Measurements from ENCODE around the gene GPX7. TPM values are rescaled to one million over a fixed set of nuclear protein-coding genes. Genes with fewer than 3 reads are reported as not detected.

GPX7 gene
- total RNA-seq, 1 experiment from 2014 or later, result 25.2 TPM

- ChIA-PET CTCF (no interaction called here), POLR2A (ENCODE audit: low non-redundant PET) (no interaction called here)
- BruUV-seq (replicated peaks), result no TSS peak
- Histone ChIP-seq H3K36me3 (ENCODE audit: insufficient read depth, low read length, poor library complexity, severe bottlenecking) (no peaks in the 10 kb centered on the region), H3K4me3 (ENCODE audit: low read depth, low read length, poor library complexity, severe bottlenecking) (no peak overlapping the region), H3K9me3 (ENCODE audit: low read depth, low read length, poor library complexity, severe bottlenecking) (no peaks in the 10 kb centered on the region), H3K27ac (ENCODE audit: low read depth, low read length, poor library complexity, severe bottlenecking) (no peak overlapping the region), H3K4me1 (ENCODE audit: insufficient read depth, low read length, poor library complexity, severe bottlenecking) (no peaks in the 10 kb centered on the region), H3K27me3 (replicated peaks; ENCODE audit: insufficient read depth, low read depth, low read length, poor library complexity) (no peaks in the 10 kb centered on the region)
- TF ChIP-seq EZH2 (IDR thresholded peaks at IDR 0.05; ENCODE audit: borderline replicate concordance, low read depth, low read length, poor library complexity, severe bottlenecking) (no peak), CTCF (conservative IDR thresholded peaks at IDR 0.05; ENCODE audit: low read depth, low read length) (no peak)
- intact Hi-C loops (cut with micrococcal nuclease; ENCODE audit: unreplicated experiment), result no loop called here
- no peak for DNase-seq (ENCODE audit: low spot score)
Observed at GRCh38 chr1:52641307-52641706, 39.1 kb downstream of the GPX7 start.

GRCh38 chr1:52645261-52645660, 43.1 kb downstream of the GPX7 start:
- BruUV-seq (replicated peaks), result no TSS peak
- Histone ChIP-seq H3K27ac (ENCODE audit: low read depth, low read length, poor library complexity, severe bottlenecking) (no peak overlapping the region), H3K4me1 (ENCODE audit: insufficient read depth, low read length, poor library complexity, severe bottlenecking) (no peaks in the 10 kb centered on the region), H3K27me3 (replicated peaks; ENCODE audit: insufficient read depth, low read depth, low read length, poor library complexity) (no peaks in the 10 kb centered on the region), H3K36me3 (ENCODE audit: insufficient read depth, low read length, poor library complexity, severe bottlenecking) (no peaks in the 10 kb centered on the region), H3K9me3 (ENCODE audit: low read depth, low read length, poor library complexity, severe bottlenecking) (no peaks in the 10 kb centered on the region), H3K4me3 (ENCODE audit: low read depth, low read length, poor library complexity, severe bottlenecking) (no peak overlapping the region)
- no peak for TF ChIP-seq EZH2 (IDR thresholded peaks at IDR 0.05; ENCODE audit: borderline replicate concordance, low read depth, low read length, poor library complexity, severe bottlenecking)
- no peak for TF ChIP-seq CTCF (conservative IDR thresholded peaks at IDR 0.05; ENCODE audit: low read depth, low read length)
- no peak for DNase-seq (ENCODE audit: low spot score)
- intact Hi-C loops (cut with micrococcal nuclease; ENCODE audit: unreplicated experiment), result no loop called here
- ChIA-PET POLR2A (ENCODE audit: low non-redundant PET) (no interaction called here), CTCF (no interaction called here)

- no peak for DNase-seq (ENCODE audit: low spot score)
- Histone ChIP-seq H3K4me3 (ENCODE audit: low read depth, low read length, poor library complexity, severe bottlenecking) (no peak overlapping the region), H3K27ac (ENCODE audit: low read depth, low read length, poor library complexity, severe bottlenecking) (no peak overlapping the region), H3K4me1 (ENCODE audit: insufficient read depth, low read length, poor library complexity, severe bottlenecking) (no peaks in the 10 kb centered on the region), H3K27me3 (replicated peaks; ENCODE audit: insufficient read depth, low read depth, low read length, poor library complexity) (no peaks in the 10 kb centered on the region), H3K36me3 (ENCODE audit: insufficient read depth, low read length, poor library complexity, severe bottlenecking) (no peaks in the 10 kb centered on the region), H3K9me3 (ENCODE audit: low read depth, low read length, poor library complexity, severe bottlenecking) (no peaks in the 10 kb centered on the region)
- intact Hi-C loops (cut with micrococcal nuclease; ENCODE audit: unreplicated experiment), result no loop called here
- BruUV-seq (replicated peaks), result no TSS peak
- ChIA-PET CTCF (no interaction called here), POLR2A (ENCODE audit: low non-redundant PET) (no interaction called here)
- TF ChIP-seq CTCF (conservative IDR thresholded peaks at IDR 0.05; ENCODE audit: low read depth, low read length) (no peak), EZH2 (IDR thresholded peaks at IDR 0.05; ENCODE audit: borderline replicate concordance, low read depth, low read length, poor library complexity, severe bottlenecking) (no peak)
Observed at GRCh38 chr1:52651904-52652303, 49.7 kb downstream of the GPX7 start.

Measured in A673 (cell line).